ENCODE results near the gene STX7.

Gene STX7

GRCh38 chr6:132506869-132507808, 5.8 kb downstream of the STX7 start:
- DNase-seq (ENCODE audit: low read depth in 2 of 2): no peak

DNA sequence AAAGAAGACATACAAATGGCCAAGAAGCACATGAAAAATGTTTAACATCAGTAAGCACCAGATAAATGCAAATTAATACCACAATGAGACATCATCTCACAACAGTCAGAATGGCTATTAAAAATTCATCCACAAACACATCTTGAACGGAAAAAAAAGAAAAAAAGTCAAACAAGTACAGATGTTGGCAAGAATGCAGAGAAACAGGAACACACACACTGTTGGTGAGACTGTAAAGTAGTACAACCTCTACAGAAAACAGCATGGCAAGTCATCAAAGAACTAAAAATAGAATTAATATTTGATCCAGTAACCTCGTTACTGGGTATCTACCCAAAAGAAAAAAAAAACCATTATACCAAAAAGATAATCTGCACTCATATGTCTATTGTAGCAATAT, 6.5 kb downstream of the STX7 start:
- DNase-seq (ENCODE audit: low read depth in 2 of 2): no peak

DNA sequence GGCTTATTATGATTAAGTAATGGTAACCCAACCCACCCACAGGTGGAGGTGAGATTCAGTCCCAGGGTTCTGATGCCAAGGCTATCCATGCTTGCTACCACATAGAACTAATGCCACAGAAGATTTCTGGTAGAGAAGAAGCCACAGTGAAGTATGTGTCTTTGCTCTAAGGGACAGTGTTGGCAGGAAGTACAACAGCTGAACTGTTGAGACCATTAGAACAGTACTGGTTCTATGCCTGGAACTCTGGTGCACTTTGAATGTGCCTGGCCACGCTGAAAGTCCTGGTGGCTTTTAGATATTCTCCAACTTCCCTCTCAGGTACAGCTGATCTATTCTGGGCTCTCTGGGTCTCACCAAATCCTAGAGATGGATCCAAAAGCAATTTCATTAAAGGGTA, 7.8 kb downstream of the STX7 start:
- DNase-seq (ENCODE audit: low read depth in 2 of 2): no peak

- DNase-seq (ENCODE audit: low read depth in 2 of 2): no peak
These were observed 8.2 kb downstream of the STX7 start for GRCh38 chr6:132504757-132505156.

DNA sequence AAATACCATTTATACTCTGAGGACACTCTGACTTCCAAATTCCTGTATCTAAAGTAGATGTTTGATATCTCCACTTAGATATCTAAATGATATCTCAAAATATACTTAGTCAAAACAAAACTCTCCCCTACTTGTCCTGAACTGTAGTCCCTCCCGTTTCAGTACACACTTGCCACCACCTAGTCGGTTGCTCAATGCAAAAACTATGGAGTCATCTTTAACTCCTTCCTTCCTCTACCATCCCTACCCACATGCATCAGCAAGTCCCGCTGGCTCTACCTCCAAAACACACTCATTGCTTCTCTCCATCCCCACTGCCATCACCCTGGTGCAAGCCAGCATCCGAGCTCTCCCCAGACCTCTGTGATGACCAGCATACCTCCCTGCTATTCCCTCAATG, 13.2 kb downstream of the STX7 start:
- no peak for DNase-seq (ENCODE audit: low read depth in 2 of 2)

DNA sequence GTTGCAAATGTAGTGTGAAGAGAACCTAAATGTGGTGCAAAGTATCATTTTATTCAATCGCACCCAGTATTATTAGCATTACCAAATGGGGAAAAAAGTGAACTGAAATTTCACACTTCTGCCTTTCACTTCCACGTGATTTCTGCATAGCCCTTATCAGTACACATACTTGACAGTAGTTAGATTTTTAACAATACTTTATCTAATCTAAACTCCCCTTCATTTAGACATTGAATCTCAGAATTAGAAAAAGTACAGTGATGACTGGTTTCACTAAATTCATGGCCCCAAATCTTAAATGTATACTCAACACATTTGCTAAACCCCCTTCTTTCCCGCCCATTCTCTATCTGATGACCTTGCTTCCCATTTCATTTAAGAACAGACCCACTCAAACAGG, 14.3 kb downstream of the STX7 start:
- DNase-seq (ENCODE audit: low read depth in 2 of 2): no peak

- no peak for DNase-seq (ENCODE audit: low read depth in 2 of 2)
These were observed 16.3 kb downstream of the STX7 start for GRCh38 chr6:132496519-132497180.

DNA sequence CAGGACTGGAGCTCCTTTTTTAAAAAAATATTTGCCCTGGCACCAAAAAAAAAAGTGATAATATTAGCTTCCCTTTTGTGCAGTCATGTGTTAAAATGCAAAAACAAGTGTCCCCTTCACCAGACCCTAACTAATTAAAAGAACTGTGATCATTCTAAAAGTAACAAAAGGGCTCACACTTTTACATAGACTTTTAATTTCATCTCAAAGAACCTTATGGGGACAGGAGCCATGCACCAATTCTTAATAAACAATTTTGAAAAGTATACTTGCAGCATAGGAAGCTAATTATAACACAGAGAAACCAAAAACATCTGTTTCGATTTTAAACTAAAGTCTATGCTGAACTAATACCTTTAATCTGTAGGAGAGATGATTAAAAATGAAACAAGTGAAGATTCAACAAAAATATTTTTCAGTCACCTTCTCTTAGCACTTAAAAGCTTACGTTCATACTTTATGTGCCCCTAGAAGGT, 17.3 kb downstream of the STX7 start:
- DNase-seq (ENCODE audit: low read depth in 2 of 2): no peak

GRCh38 chr6:132494954-132495353, 18.0 kb downstream of the STX7 start:
- DNase-seq (ENCODE audit: low read depth in 2 of 2): no peak

GRCh38 chr6:132491881-132492280, 21.0 kb downstream of the STX7 start:
- DNase-seq (ENCODE audit: low read depth in 2 of 2): no peak

DNA sequence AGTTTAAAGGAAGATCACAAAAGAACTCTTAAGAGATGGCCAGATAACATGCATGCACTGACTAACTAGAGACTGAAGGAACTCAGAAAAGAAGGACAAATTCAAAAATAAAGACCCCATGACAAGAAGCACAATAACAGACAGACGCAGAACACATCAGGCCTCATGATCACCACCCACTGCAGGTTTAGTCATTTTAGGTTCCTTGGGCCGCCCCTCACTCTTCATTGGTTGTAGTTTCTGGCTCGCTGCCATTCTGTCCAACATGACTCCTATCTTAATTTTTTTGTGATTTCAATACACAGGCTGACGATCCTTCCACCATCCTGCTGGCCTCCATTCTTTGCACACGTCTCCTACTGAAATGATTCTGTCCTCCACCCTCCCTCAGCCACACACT, 21.6 kb downstream of the STX7 start:
- DNase-seq (ENCODE audit: low read depth in 2 of 2): peak in 1 of 2 donors; percentile 7

- DNase-seq (ENCODE audit: low read depth in 2 of 2): no peak
These were observed 22.3 kb downstream of the STX7 start for GRCh38 chr6:132490478-132491204.

GRCh38 chr6:132490024-132490423, 22.9 kb downstream of the STX7 start:
- DNase-seq (ENCODE audit: low read depth in 2 of 2): no peak

- no peak for DNase-seq (ENCODE audit: low read depth in 2 of 2)
These were observed 23.5 kb downstream of the STX7 start for GRCh38 chr6:132489376-132489775.

DNA sequence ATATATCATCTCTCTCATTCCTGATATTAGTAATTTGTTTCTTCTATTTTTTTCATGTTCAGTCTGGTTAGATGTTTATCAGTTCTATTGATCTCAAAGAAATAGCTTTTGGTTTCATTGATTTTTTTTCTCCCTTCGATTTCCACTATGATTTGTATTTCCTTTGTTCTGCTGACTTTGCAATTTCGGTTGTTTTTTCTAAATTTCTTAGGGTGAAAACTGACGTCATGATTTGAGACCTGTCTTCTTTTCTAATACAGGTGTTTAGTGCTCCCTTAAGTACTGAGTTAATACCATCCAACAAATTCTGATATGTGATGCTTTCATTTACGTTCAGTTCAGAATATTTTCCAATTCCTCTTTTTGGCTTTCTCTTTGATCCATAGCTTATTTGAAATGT, 25.2 kb downstream of the STX7 start:
- DNase-seq (ENCODE audit: low read depth in 2 of 2): no peak

- DNase-seq (ENCODE audit: low read depth in 2 of 2): no peak
These were observed 28.3 kb downstream of the STX7 start for GRCh38 chr6:132484680-132485018.

DNA sequence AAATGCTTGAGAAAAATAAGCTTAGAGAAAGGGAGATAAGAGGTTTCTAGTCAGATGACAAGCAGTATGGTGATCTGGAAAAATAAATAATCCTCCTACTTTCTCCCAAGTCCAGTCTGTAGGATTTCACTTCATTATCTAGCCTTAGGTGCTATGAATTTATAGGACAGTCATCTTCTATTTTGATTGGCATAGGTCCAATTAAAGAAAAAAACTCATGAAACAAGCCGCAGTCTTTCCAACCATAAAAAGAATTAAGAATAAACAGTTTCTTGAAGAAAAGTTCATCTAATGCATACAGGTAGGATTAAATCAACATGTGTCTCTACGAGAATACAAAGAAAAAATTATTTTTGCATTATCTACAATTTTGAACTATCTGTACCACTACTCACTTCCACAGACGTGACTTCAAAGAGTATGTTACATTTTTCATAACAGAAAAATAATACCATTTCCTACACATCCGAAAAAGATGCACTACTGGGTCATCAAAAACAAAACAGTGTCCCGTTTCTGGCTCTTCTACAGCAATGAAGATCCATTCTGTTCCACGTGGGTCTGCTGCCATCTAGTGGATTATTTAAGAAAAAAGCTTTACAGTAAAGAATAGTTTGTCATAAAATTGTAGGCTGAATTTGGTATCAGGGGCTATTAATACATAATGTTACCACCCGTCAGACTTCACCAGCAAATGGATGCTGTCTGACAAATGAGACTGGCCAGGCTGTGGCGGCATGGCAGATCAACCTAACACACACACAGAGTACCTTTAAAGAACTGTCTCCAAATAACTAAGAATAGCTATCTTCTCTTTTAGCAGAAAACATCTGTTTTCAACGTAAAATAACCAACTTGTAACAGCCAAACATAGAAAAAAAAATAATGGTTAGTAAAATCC, 28.9 kb downstream of the STX7 start:
- DNase-seq (ENCODE audit: low read depth in 2 of 2): peak in 1 of 2 donors; percentile 40

DNA sequence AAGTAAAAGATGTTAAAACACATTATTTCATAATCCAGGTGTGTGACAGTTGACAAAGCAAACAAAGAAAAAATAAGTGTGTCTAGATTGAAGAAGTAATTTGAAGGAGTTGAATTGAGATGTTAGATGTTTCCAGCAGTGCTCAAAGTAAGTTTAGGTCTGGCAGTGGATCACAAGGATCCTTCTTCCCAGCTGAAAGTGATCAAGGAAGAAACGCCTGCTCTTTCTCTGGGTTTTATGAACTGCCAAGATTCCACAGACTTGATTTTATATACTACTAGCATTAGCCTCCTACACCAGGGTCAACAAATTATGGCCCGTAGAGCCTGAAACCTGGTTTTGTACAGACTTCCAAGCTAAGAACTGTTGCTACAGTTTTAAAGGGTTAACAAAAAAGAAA, 30.3 kb downstream of the STX7 start:
- no peak for DNase-seq (ENCODE audit: low read depth in 2 of 2)

DNA sequence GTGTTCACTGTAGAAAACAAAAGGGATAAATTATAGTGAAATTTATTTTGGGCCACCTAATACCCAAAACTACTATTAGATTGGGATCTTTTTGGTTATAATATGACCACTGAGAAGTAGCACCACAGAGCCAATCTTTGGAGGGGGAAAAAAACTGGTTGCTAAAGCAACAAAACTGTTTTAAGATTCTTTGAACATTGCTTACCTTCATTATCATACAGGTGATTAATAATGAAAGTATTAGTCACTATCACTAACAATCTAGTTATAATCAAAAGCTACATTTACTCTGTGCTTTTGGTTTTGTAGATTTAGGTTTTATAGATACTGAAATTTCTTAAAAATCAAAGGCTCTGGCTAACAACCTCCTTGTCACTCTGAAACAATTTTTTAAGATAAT, 31.7 kb downstream of the STX7 start:
- DNase-seq (ENCODE audit: low read depth in 2 of 2): no peak

- DNase-seq (ENCODE audit: low read depth in 2 of 2): no peak
These were observed 33.8 kb downstream of the STX7 start for GRCh38 chr6:132479131-132479530.

GRCh38 chr6:132478674-132479073, 34.2 kb downstream of the STX7 start:
- DNase-seq (ENCODE audit: low read depth in 2 of 2): no peak
